WTC11 (cell line): Measurements from ENCODE around the gene ERICH3. TPM values are rescaled to one million over a fixed set of nuclear protein-coding genes. Genes with fewer than 3 reads are reported as not detected.

Experiments
- ATAC-seq: fragments of 200-7000 bp; cut with Tn5 transposase; 2 replicates; pipeline ENCODE4 v1.10.0; 2021; ENCODE audit warnings: mild to moderate bottlenecking, moderate library complexity
- CTCF ChIA-PET: fragments of 300-600 bp; sonication (Branson Sonifier 250); formaldehyde crosslinking; loops from one replicate; lab custom pipeline; 2021; ENCODE audit warnings: antibody characterized with exemption; lab: Charles Lee
- POLR2A ChIA-PET: fragments of 350-600 bp; sonication (Branson Sonifier 250); formaldehyde crosslinking; loops from one replicate; lab custom pipeline; 2021; ENCODE audit warnings: antibody characterized with exemption; lab: Charles Lee
- DNase-seq: peaks from one replicate; pipeline ENCODE4 v3.0.0; 2021; ENCODE audit warnings: low spot score
- H3K27ac Mint-ChIP-seq: 2 replicates; pipeline ENCODE4 v1.8.0; 2021; ENCODE audit warnings: mixed read lengths
- H3K27me3 Mint-ChIP-seq: 2 replicates; pipeline ENCODE4 v1.8.0; 2021; ENCODE audit warnings: low read depth, mild to moderate bottlenecking, moderate library complexity, mixed read lengths
- H3K36me3 Mint-ChIP-seq: 2 replicates; pipeline ENCODE4 v1.8.0; 2021; ENCODE audit warnings: mixed read lengths
- H3K4me1 Mint-ChIP-seq: 2 replicates; pipeline ENCODE4 v1.8.0; 2022; ENCODE audit warnings: mixed read lengths
- H3K4me3 Mint-ChIP-seq: 2 replicates; pipeline ENCODE4 v1.8.0; 2021; ENCODE audit warnings: mild to moderate bottlenecking, moderate library complexity, mixed read lengths
- H3K9me3 Mint-ChIP-seq: 2 replicates; pipeline ENCODE4 v1.8.0; 2021; ENCODE audit warnings: mixed read lengths
- ATF2 ChIP-seq: sonication (generic); formaldehyde crosslinking; IDR thresholded peaks from 2 replicates; pipeline ENCODE4 v1.8.1; 2022; ENCODE audit warnings: low read depth, missing genetic modification reagents, borderline replicate concordance
- CBFB ChIP-seq: sonication (generic); formaldehyde crosslinking; IDR thresholded peaks from 2 replicates; pipeline ENCODE4 v1.8.1; 2022; ENCODE audit warnings: mild to moderate bottlenecking, low read depth, missing genetic modification reagents
- ERG ChIP-seq: fragments of 250-450 bp; sonication (Bioruptor Pico); IDR thresholded peaks from 2 replicates; pipeline ENCODE4 v1.8.0; 2021; ENCODE audit warnings: mild to moderate bottlenecking
- ETV6 ChIP-seq: sonication (generic); formaldehyde crosslinking; IDR thresholded peaks from 2 replicates; pipeline ENCODE4 v1.8.1; 2022; ENCODE audit warnings: mild to moderate bottlenecking, missing genetic modification reagents
- GTF2I ChIP-seq: fragments of 250-450 bp; sonication (Bioruptor Pico); conservative IDR thresholded peaks from 2 replicates; pipeline ENCODE4 v1.4.0; 2021; ENCODE audit warnings: mild to moderate bottlenecking
- HMGA2 ChIP-seq: fragments of 250-450 bp; sonication (Bioruptor Pico); IDR thresholded peaks from 2 replicates; pipeline ENCODE4 v1.4.0; 2021; ENCODE audit warnings: mild to moderate bottlenecking, moderate library complexity
- NFE2L1 ChIP-seq: sonication (generic); formaldehyde crosslinking; IDR thresholded peaks from 2 replicates; pipeline ENCODE4 v1.8.1; 2023; ENCODE audit warnings: missing genetic modification reagents
- PREB ChIP-seq: sonication (generic); formaldehyde crosslinking; IDR thresholded peaks from 2 replicates; pipeline ENCODE4 v1.8.1; 2022; ENCODE audit warnings: mild to moderate bottlenecking, missing genetic modification reagents, moderate library complexity, borderline replicate concordance
- RORB ChIP-seq: fragments of 250-450 bp; sonication (Bioruptor Pico); IDR thresholded peaks from 2 replicates; pipeline ENCODE4 v1.9.0; 2021; ENCODE audit warnings: mild to moderate bottlenecking
- SP1 ChIP-seq: sonication (generic); formaldehyde crosslinking; conservative IDR thresholded peaks from 2 replicates; pipeline ENCODE4 v1.8.1; 2022; ENCODE audit warnings: missing genetic modification reagents
- TCF7 ChIP-seq: sonication (generic); formaldehyde crosslinking; IDR thresholded peaks from 2 replicates; pipeline ENCODE4 v1.8.0; 2022; ENCODE audit warnings: mild to moderate bottlenecking, low read depth, missing genetic modification reagents, moderate library complexity
- TEAD4 ChIP-seq: sonication (generic); formaldehyde crosslinking; IDR thresholded peaks from 2 replicates; pipeline ENCODE4 v1.8.0; 2022; ENCODE audit warnings: mild to moderate bottlenecking, missing genetic modification reagents
- ZNF281 ChIP-seq: sonication (generic); formaldehyde crosslinking; IDR thresholded peaks from 2 replicates; pipeline ENCODE4 v1.8.0; 2023; ENCODE audit warnings: mild to moderate bottlenecking, missing genetic modification reagents
- ZNF396 ChIP-seq: fragments of 250-450 bp; sonication (Bioruptor Pico); IDR thresholded peaks from 2 replicates; pipeline ENCODE4 v1.8.0; 2021; ENCODE audit warnings: mild to moderate bottlenecking, moderate library complexity, borderline replicate concordance
- total RNA-seq: library from RNA; stranded (reverse); gene quantifications from 3 replicates; pipeline ENCODE4 v1.2.3, GENCODE V29; 2021
- TF ChIP-seq, protein P1 (sequence below): sonication (generic); formaldehyde crosslinking; IDR thresholded peaks from 2 replicates; pipeline ENCODE4 v1.8.1; 2023; ENCODE audit warnings: mild to moderate bottlenecking, missing genetic modification reagents
- TF ChIP-seq, protein P2 (sequence below): sonication (generic); formaldehyde crosslinking; IDR thresholded peaks from 2 replicates; pipeline ENCODE4 v1.8.1; 2023; ENCODE audit warnings: mild to moderate bottlenecking, missing genetic modification reagents, borderline replicate concordance
- TF ChIP-seq, protein P3 (sequence below): sonication (generic); formaldehyde crosslinking; IDR thresholded peaks from 2 replicates; pipeline ENCODE4 v1.8.1; 2022; ENCODE audit warnings: mild to moderate bottlenecking, moderate library complexity, missing genetic modification reagents

ERICH3 gene
- total RNA-seq, 1 experiment from 2014 or later, result 0.07 TPM

- H3K27ac Mint-ChIP-seq, result no peak overlapping the region
- POLR2A ChIA-PET, result no interaction called here
These were observed 30.0 kb upstream of the ERICH3 start for GRCh38 chr1:74703386-74704182.

More at GRCh38 chr1:74703386-74704182, 30.0 kb upstream of the ERICH3 start:
- H3K4me1 Mint-ChIP-seq, result no peaks in the 10 kb centered on the region
- no peak for DNase-seq
- no peak overlapping the region for H3K4me3 Mint-ChIP-seq
- peaks cover 12% of the 10 kb centered on the region for H3K36me3 Mint-ChIP-seq
- no peaks in the 10 kb centered on the region for H3K9me3 Mint-ChIP-seq
- ATAC-seq, result no peak
- CTCF ChIA-PET, result no interaction called here
- TF ChIP-seq PREB (CRISPR knock-in tag) (no peak), ZNF396 (CRISPR knock-in tag) (no peak), HMGA2 (CRISPR knock-in tag) (no peak), NFE2L1 (no peak), ETV6 (CRISPR knock-in tag) (no peak), ZNF281 (CRISPR knock-in tag) (no peak), SP1 (CRISPR knock-in tag) (no peak), ATF2 (CRISPR knock-in tag) (no peak), RORB (no peak), TEAD4 (CRISPR knock-in tag) (no peak), CBFB (CRISPR knock-in tag) (no peak), GTF2I (CRISPR knock-in tag) (no peak), TCF7 (CRISPR knock-in tag) (no peak), ERG (CRISPR knock-in tag) (no peak)
- TF ChIP-seq, protein P1, sequence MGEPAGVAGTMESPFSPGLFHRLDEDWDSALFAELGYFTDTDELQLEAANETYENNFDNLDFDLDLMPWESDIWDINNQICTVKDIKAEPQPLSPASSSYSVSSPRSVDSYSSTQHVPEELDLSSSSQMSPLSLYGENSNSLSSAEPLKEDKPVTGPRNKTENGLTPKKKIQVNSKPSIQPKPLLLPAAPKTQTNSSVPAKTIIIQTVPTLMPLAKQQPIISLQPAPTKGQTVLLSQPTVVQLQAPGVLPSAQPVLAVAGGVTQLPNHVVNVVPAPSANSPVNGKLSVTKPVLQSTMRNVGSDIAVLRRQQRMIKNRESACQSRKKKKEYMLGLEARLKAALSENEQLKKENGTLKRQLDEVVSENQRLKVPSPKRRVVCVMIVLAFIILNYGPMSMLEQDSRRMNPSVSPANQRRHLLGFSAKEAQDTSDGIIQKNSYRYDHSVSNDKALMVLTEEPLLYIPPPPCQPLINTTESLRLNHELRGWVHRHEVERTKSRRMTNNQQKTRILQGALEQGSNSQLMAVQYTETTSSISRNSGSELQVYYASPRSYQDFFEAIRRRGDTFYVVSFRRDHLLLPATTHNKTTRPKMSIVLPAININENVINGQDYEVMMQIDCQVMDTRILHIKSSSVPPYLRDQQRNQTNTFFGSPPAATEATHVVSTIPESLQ (CRISPR knock-in tag), result no peak
- TF ChIP-seq, protein P2, sequence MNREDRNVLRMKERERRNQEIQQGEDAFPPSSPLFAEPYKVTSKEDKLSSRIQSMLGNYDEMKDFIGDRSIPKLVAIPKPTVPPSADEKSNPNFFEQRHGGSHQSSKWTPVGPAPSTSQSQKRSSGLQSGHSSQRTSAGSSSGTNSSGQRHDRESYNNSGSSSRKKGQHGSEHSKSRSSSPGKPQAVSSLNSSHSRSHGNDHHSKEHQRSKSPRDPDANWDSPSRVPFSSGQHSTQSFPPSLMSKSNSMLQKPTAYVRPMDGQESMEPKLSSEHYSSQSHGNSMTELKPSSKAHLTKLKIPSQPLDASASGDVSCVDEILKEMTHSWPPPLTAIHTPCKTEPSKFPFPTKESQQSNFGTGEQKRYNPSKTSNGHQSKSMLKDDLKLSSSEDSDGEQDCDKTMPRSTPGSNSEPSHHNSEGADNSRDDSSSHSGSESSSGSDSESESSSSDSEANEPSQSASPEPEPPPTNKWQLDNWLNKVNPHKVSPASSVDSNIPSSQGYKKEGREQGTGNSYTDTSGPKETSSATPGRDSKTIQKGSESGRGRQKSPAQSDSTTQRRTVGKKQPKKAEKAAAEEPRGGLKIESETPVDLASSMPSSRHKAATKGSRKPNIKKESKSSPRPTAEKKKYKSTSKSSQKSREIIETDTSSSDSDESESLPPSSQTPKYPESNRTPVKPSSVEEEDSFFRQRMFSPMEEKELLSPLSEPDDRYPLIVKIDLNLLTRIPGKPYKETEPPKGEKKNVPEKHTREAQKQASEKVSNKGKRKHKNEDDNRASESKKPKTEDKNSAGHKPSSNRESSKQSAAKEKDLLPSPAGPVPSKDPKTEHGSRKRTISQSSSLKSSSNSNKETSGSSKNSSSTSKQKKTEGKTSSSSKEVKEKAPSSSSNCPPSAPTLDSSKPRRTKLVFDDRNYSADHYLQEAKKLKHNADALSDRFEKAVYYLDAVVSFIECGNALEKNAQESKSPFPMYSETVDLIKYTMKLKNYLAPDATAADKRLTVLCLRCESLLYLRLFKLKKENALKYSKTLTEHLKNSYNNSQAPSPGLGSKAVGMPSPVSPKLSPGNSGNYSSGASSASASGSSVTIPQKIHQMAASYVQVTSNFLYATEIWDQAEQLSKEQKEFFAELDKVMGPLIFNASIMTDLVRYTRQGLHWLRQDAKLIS (CRISPR knock-in tag), result no peak
- TF ChIP-seq, protein P3, sequence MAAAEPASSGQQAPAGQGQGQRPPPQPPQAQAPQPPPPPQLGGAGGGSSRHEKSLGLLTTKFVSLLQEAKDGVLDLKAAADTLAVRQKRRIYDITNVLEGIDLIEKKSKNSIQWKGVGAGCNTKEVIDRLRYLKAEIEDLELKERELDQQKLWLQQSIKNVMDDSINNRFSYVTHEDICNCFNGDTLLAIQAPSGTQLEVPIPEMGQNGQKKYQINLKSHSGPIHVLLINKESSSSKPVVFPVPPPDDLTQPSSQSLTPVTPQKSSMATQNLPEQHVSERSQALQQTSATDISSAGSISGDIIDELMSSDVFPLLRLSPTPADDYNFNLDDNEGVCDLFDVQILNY (CRISPR knock-in tag), result no peak
- H3K27me3 Mint-ChIP-seq, result no peaks in the 10 kb centered on the region
